ENCODE data around the gene CDHR3.
"Not testable (repeated sequence)": the region's sequence is repeated elsewhere in the genome, so short reads cannot be mapped to it uniquely, and the experiment has no call there.

Gene CDHR3

DNA sequence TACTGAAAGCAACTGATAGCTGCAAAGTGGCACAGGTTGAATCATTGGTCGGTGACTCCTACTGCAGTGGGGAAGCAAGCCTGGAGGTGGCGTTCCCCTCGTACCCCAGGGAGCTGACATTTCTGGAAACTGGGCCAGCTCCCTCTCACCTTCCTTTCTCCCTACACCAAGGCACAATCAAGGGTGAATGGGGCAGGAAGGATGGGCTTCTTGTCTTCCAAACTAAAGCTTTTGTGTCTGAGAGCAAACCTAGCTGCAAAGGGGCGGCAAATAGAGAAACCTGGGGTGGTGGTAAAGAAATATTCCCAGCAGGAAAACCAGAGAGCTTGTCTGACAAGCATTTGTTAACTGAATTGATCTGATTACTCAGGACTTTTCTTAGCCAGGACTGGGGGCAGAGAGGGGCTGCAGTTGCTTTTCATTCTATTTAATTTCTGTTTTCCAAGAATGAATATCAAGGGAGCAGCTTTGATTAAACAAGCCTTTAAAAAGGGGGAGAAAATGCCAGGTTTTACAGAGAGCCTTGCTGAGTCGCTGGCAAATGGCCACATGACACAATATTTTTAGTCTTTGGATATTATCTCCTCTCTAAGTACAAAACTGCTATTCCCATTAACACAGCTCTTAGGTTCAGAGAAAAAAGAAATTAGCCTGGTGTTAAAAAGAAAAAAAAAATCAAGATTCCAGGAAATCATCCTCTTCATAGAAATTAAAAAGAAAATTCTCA lies 27.8 kb downstream of the CDHR3 start:
- in situ Hi-C loops (cut with MboI; ENCODE audit: low sequenced_read_pairs) = no loop called here

DNA sequence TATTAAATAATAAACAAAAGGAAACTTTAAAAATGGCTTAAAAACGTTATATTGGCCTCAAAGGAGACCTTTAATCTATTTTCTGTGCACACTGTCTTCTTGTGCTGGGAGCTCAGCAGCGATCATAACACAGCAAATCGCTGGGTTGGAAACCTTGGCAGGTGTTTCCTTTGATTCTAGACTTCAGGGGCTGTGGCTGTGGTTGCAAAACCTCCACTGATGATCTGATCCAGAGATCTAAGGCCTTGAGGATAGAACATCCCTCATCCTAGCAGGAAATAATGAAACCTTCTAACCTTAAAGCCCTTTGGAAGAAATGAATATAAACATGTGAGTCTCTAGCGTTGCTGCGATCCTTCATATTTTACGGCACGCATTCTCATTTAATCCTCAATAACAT lies 29.8 kb downstream of the CDHR3 start:
- in situ Hi-C loops (cut with MboI; ENCODE audit: low sequenced_read_pairs) = no loop called here

- in situ Hi-C loops (cut with MboI; ENCODE audit: low sequenced_read_pairs) = no loop called here
Observed at GRCh38 chr7:105996860-105997737, 34.0 kb downstream of the CDHR3 start.

DNA sequence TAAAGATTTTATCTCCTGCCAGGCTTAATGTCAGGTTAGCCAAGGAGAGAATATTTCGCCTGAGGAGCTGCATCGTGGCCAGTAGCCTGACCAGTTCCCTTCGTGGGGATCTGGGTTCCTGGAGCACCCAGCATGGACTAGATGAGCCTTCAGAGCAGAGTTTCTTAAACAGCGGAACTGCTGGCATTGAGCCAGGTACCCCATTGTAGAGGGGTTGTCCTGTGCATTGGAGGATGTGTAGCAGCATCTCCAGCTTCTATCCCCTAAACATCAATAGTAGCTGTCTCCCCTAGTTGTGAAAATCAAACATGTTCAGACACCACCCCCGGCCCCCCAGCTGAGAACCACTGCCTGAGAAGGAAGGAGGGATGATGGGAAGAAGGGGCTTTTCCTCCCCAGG lies 36.2 kb downstream of the CDHR3 start:
- in situ Hi-C loops (cut with MboI; ENCODE audit: low sequenced_read_pairs) = no loop called here

DNA sequence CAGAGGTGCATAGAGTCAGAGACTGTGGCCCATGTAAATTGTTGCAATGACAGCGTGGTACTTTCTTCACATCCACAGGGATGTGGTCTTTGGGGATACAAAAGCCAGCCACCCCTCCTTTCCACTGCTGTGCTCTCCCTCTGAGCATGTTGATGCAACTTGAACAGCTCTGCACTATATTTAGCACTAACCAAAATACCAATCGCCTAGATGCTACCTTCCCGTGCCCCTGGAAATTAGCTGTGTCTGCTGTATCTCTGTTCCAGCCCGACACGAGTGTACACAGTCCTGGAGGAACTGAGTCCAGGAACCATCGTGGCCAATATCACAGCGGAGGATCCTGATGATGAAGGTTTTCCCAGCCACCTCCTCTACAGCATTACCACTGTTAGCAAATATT lies 38.1 kb downstream of the CDHR3 start:
- in situ Hi-C loops (cut with MboI; ENCODE audit: low sequenced_read_pairs) = no loop called here

DNA sequence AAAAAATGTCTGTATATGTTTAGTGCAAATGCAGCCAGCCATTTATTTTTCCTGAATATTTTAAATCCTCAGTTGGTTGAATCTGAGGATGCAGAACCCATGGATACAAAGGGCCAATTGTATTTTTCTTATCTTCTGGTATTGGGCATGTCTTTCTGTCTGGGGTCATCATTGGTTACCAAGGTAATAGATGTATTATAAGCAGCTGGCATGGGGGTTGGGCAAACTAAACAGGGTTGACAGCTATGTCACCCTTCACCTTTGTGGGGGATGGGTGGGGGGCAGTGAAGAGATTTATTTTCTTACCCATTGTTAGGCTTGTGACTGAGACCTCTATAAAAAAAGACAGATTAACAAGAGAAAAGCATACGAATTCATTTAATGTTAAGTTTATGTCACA lies 38.8 kb downstream of the CDHR3 start:
- in situ Hi-C loops (cut with MboI; ENCODE audit: low sequenced_read_pairs) = no loop called here

DNA sequence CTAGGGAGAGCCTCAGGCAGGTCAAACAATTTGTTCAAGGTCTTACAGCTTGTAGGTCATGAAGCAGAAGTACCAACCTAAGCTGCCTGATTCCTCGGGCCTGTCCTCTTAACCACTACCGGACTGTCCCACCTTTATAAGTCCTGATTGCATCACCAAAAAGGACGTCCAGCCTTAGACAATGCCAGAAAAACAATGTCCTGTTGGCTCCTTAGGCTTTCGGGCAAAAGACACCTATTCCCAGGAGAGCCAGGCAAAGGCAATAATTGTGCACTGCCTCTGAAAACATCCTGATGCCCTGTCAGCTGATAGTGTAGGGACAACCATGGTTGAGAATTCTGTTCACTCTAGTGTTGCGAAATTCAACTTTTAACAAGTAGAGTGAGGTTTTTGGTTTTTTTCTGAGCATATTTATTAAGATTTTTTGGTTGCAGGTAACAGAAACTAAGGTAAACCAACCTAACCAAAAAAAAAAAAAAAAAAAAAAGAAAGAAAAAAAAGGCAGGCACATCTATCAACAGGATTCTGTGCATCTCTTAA lies 40.5 kb downstream of the CDHR3 start:
- in situ Hi-C loops (cut with MboI; ENCODE audit: low sequenced_read_pairs) = no loop called here

- in situ Hi-C loops (cut with MboI; ENCODE audit: low sequenced_read_pairs) = no loop called here
Observed at GRCh38 chr7:106006906-106007305, 43.8 kb downstream of the CDHR3 start.

- in situ Hi-C loops (cut with MboI; ENCODE audit: low sequenced_read_pairs) = not testable (repeated sequence)
Observed at GRCh38 chr7:106007796-106008195, 44.7 kb downstream of the CDHR3 start.

- in situ Hi-C loops (cut with MboI; ENCODE audit: low sequenced_read_pairs) = no loop called here
Observed at GRCh38 chr7:106009503-106010226, 46.6 kb downstream of the CDHR3 start.

DNA sequence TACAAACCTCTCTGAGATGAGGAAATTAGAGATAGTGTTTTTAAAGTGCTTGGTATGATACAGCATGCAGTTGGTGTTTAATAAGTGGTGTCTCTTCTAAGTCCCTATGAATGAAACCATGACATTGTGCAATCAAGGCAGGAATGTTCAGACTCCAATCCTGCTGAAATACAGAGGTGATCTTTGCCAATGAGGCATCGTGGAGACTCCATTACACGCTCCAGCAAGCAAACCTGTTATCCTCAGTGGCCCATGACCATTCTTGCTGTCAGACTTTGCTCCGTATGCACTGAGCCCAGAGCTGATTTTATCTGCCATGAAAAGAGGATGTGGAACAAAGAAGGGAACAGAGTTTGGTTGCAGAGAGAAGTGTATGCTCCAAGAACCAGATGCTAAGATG lies 47.3 kb downstream of the CDHR3 start:
- in situ Hi-C loops (cut with MboI; ENCODE audit: low sequenced_read_pairs) = no loop called here

DNA sequence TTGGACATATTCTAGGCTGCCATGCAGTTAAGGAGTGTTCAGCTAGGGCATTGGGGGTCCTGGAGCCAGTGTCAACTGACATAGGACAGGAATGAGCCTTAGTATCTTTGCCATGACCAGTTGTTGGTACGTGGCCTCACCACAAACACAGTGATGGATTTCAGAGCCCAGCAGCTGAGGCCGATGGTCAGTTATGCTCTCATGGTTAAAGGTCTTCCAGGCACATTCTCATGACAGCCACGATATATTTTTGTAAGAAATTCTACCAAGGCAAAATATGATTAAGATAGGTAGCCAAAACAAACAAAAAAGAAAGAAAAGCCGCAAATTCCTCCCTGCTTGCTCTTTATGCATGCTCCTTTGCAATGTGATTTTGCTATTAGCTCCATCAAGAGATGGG lies 47.8 kb downstream of the CDHR3 start:
- in situ Hi-C loops (cut with MboI; ENCODE audit: low sequenced_read_pairs) = no loop called here

- in situ Hi-C loops (cut with MboI; ENCODE audit: low sequenced_read_pairs) = no loop called here
Observed at GRCh38 chr7:106012184-106012583, 49.1 kb downstream of the CDHR3 start.

DNA sequence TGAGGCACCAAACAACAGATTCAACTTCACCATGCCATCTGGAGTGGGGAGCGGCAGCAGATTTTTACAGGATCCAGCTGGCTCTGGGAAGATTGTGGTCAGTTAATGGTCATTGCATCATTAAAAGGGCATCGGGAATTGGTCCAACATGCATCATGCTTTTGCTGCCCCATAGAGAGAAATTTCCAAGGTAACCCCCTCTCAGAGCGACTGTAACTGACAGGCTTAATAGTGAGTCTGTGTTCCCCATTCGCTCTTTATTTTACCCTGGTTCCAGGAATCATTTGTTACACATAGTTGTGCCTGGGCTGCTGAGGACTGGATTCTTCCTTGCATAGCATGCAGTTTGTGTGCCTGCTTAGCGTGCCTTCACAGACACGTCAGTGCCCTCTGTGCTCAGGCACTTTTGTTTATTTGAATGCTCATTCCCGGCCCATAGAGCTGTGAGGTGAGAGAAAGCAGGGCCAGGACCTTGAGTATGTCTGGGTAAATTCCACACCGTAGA lies 49.9 kb downstream of the CDHR3 start:
- in situ Hi-C loops (cut with MboI; ENCODE audit: low sequenced_read_pairs) = no loop called here

DNA sequence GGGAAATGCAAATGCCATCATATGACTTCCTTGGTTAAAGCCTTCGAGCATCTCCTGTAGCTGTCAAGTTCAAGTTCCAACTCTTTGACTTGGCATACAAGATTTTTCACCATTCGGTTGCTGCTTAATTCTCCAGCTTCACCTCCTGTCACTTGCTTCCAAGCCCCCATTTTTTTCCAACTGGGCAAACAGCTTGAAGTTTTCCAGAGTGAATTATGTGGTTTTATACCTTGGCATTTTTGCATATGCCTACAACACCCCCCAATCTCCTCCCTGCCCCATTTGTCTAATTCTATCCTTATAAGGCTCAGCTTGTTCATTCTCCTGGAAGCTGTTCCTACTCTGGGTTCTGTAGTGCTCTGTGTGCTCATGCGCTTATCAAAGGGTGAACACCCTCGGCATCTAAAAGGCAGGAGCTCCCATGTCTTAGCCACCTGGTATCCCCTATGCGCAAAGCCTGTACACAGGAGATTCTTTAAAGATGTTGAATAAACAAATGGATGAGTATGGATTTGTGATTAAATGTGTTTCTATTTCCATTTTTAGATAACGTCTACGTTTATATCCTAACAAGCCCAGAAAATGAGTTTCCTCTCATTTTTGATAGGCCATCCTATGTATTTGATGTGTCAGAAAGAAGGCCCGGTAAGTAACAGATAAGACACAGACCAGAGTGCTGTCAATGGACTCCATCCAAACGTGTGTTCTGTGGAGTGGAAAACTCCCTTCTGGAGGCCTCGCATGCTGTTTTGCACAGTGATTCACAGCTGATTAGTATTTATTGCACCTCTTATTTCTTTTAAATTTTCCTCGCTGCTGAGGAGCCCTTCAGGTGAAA lies 52.5 kb downstream of the CDHR3 start:
- in situ Hi-C loops (cut with MboI; ENCODE audit: low sequenced_read_pairs) = no loop called here

GRCh38 chr7:106016331-106016730 lies 53.3 kb downstream of the CDHR3 start:
- in situ Hi-C loops (cut with MboI; ENCODE audit: low sequenced_read_pairs) = no loop called here

GRCh38 chr7:106017657-106018056 lies 54.6 kb downstream of the CDHR3 start:
- in situ Hi-C loops (cut with MboI; ENCODE audit: low sequenced_read_pairs) = no loop called here

GRCh38 chr7:106018566-106019469 lies 55.8 kb downstream of the CDHR3 start:
- in situ Hi-C loops (cut with MboI; ENCODE audit: low sequenced_read_pairs) = no loop called here

DNA sequence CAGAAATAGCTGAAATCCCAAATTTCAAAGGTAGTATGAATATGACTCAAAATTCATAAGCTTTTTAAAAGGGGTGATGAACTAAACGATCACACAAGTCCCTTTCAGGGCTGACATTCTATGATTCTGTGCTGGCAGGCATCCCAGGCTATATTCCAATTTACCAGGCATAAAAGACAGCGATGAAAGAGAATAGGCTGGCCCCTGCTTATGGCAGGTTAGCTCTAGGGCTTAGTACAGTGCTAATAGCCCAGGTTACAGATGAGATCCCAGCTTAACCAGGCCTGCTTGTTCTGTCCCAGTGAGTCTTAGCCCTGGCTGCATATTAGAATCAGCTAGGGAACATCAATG lies 56.4 kb downstream of the CDHR3 start:
- in situ Hi-C loops (cut with MboI; ENCODE audit: low sequenced_read_pairs) = no loop called here
